ENCODE results near the gene UBE2R2. TPM values are rescaled to one million over a fixed set of nuclear protein-coding genes. Genes with fewer than 3 reads are reported as not detected.

UBE2R2 gene
- total and polyA plus RNA-seq, 10 of the 15 experiments (the other 5 are each of a cell fraction or from before 2014, with no cell fraction given) = 7.2 to 32.8 (median 17.2) TPM

- TF ChIP-seq BRCA1 (IDR thresholded peaks at IDR 0.05; ENCODE audit: low read depth, low read length) = no peak
Observed at GRCh38 chr9:33856247-33856646, 39.3 kb downstream of the UBE2R2 start (continued).

- intact Hi-C loops (cut with micrococcal nuclease; ENCODE audit: unreplicated experiment) (no loop called here), in situ Hi-C loops (cut with MboI) (no loop called here)
- H3K9me3 ChIP-seq (replicated peaks; ENCODE audit: control insufficient read depth, insufficient read depth, low read length) = no peaks in the 10 kb centered on the region; the same call in 2 of the 3 replicates
- H3K4me2 ChIP-seq (ENCODE audit: control insufficient read depth, insufficient read depth) = no peak overlapping the region
- peaks cover 67% of the 10 kb centered on the region for H3K79me2 ChIP-seq (ENCODE audit: control insufficient read depth, insufficient read depth, low read length)
- ChIA-PET SMC1A (ENCODE audit: uncharacterized antibody, unreplicated experiment) (interaction anchor here (1.2 to 1.3 kb wide), 2 partner anchors 24 to 40 kb away, joined by 3 to 4 read pairs; no protein-coding TSS in a partner anchor), POLR2A (interaction anchor here (0.6 to 1.0 kb wide), 3 partner anchors 18 to 42 kb away, joined by 3 to 5 read pairs (median 3); no protein-coding TSS in a partner anchor), CTCF (interaction anchor here (1.0 to 5.1 kb wide), 4 partner anchors 35 to 120 kb away, joined by 3 to 30 read pairs (median 4); partner anchors contain the start of gene UBE2R2), RAD21 (ENCODE audit: unreplicated experiment) (interaction anchor here (1.0 to 1.7 kb wide), 2 partner anchors 43 to 44 kb away, joined by 3 to 5 read pairs; no protein-coding TSS in a partner anchor)
- FAIRE-seq (no peak), ATAC-seq (no peak), DNase-seq (ENCODE audit: low read depth, low spot score) (no peak)
- H3K36me3 ChIP-seq (ENCODE audit: control insufficient read depth in 2 of 2, insufficient read depth in 2 of 2, low read length in 1 of 2) = peaks cover 0 to 6% of the 10 kb centered on the region in 2 experiments; a peak in 2 of 4 replicates
- TF ChIP-seq RFX5 (IDR thresholded peaks at IDR 0.05; ENCODE audit: low read depth, low read length) = no peak
- no peak for TF ChIP-seq NFXL1 (IDR thresholded peaks at IDR 0.05; ENCODE audit: borderline replicate concordance)
- TF ChIP-seq CEBPB (IDR thresholded peaks at IDR 0.05; ENCODE audit: borderline replicate concordance in 1 of 2, low read depth in 2 of 2, low read length in 2 of 2) = no peak
- no peak for TF ChIP-seq SPI1 (IDR thresholded peaks at IDR 0.05; ENCODE audit: borderline replicate concordance, insufficient read depth, low read depth, low read length)
- no peak for TF ChIP-seq PRDM15 (CRISPR knock-in tag; IDR thresholded peaks at IDR 0.05)
- TF ChIP-seq ASH2L (IDR thresholded peaks at IDR 0.05; ENCODE audit: borderline replicate concordance, low read depth) = no peak
- TF ChIP-seq PKNOX1 (IDR thresholded peaks at IDR 0.05) = no peak
- no peak for TF ChIP-seq RELA (IDR thresholded peaks at IDR 0.05; ENCODE audit: borderline replicate concordance, partially characterized antibody)
- no peak for TF ChIP-seq KDM1A (IDR thresholded peaks at IDR 0.05; ENCODE audit: borderline replicate concordance)
- TF ChIP-seq MYC (IDR thresholded peaks at IDR 0.05; ENCODE audit: insufficient read depth, insufficient read length, insufficient replicate concordance, low read length, severe bottlenecking) = no peak
- no TSS peak for BruUV-seq (replicated peaks)
- H2AFZ ChIP-seq (ENCODE audit: control insufficient read depth, low read depth, low read length) = no peak overlapping the region
- H3K27me3 ChIP-seq (replicated peaks in 1 of 2; ENCODE audit: control insufficient read depth in 2 of 2, insufficient read depth in 2 of 2, low read length in 1 of 2) = no peaks in the 10 kb centered on the region
- no peaks in the 10 kb centered on the region for H4K20me1 ChIP-seq (ENCODE audit: control insufficient read depth, insufficient read depth)
- no peak overlapping the region for H3K27ac ChIP-seq (ENCODE audit: control insufficient read depth, insufficient read depth)
- H3K4me1 ChIP-seq (ENCODE audit: control insufficient read depth, insufficient read depth, low read length) = no peaks in the 10 kb centered on the region; the same call in 1 of the 2 replicates
- WGBS (ENCODE audit: insufficient coverage, insufficient replicate concordance, low lambda C conversion rate, missing lambda C conversion rate) = 78% methylated on average over 3 of the region's 3 CpGs
- no peak overlapping the region for H3K9ac ChIP-seq (ENCODE audit: control insufficient read depth, insufficient read depth, low read length)
- no peak overlapping the region for H3K4me3 ChIP-seq
Observed at GRCh38 chr9:33858423-33858822, 41.5 kb downstream of the UBE2R2 start.

All from GM12878 (cell line).